ENCODE results near the gene KDSR.

Gene KDSR

GRCh38 chr18:63320123-63320974 lies 46.7 kb downstream of the KDSR start:
- peak; percentile 76 to 80 for ATAC-seq

GRCh38 chr18:63319383-63320122 lies 47.5 kb downstream of the KDSR start, which contains the start of gene BCL2:
Gene BCL2, minus strand, starts transcription at chr18:63319769.
- ATAC-seq, result peak; percentile 15 to 19

- no peak for ATAC-seq
Observed at GRCh38 chr18:63318889-63319382, 48.1 kb downstream of the KDSR start.

GRCh38 chr18:63317982-63318888 lies 48.8 kb downstream of the KDSR start:
- peak; percentile 56 to 61 for ATAC-seq

- no peak for ATAC-seq
Observed at GRCh38 chr18:63317556-63317946, 49.5 kb downstream of the KDSR start.

- ATAC-seq, result no peak
Observed at GRCh38 chr18:63316612-63317555, 50.1 kb downstream of the KDSR start.

GRCh38 chr18:63315876-63316275 lies 51.1 kb downstream of the KDSR start:
- ATAC-seq, result peak in 1 of 2 donors; percentile 8

- ATAC-seq, result no peak
Observed at GRCh38 chr18:63315131-63315662, 51.8 kb downstream of the KDSR start.

GRCh38 chr18:63314062-63314790 lies 52.8 kb downstream of the KDSR start:
- no peak for ATAC-seq

GRCh38 chr18:63313396-63313917 lies 53.5 kb downstream of the KDSR start:
- ATAC-seq, result no peak

GRCh38 chr18:63312737-63313395 lies 54.1 kb downstream of the KDSR start:
- ATAC-seq, result no peak

- ATAC-seq, result no peak
Observed at GRCh38 chr18:63312019-63312409, 55.0 kb downstream of the KDSR start.

- ATAC-seq, result peak; percentile 29 to 52
Observed at GRCh38 chr18:63311118-63312018, 55.6 kb downstream of the KDSR start.

GRCh38 chr18:63309422-63309821 lies 57.6 kb downstream of the KDSR start:
- peak; percentile 34 to 42 for ATAC-seq

- ATAC-seq, result no peak
Observed at GRCh38 chr18:63307551-63308200, 59.3 kb downstream of the KDSR start.

GRCh38 chr18:63306819-63307550 lies 60.0 kb downstream of the KDSR start:
- no peak for ATAC-seq

- no peak for ATAC-seq
Observed at GRCh38 chr18:63306249-63306648, 60.8 kb downstream of the KDSR start.

All from activated CD4-positive, CD25-positive, alpha-beta regulatory T cell treated with anti-CD3 and anti-CD28 coated beads, Interleukin-2, amount 50 U/mL, for 24 hours (primary cell).